AG04449 (cell line): ENCODE measurements around the gene FBXO8.
A peak's percentile ranks its signal among the peaks of the same experiment; 100 is the strongest.

Experiments used
- CTCF ChIA-PET: fragments of 350-600 bp; formaldehyde crosslinking; extraction: SDS; loops from one replicate; lab custom pipeline; 2021; ENCODE audit warnings: antibody characterized with exemption; lab: Yijun Ruan, JAX
- POLR2A ChIA-PET: fragments of 400-600, 350-600 bp; formaldehyde crosslinking; extraction: SDS; loops from one replicate; lab custom pipeline; 2020; ENCODE audit warnings: antibody characterized with exemption, inconsistent platforms; lab: Yijun Ruan, JAX
- DNase-seq: peaks from one replicate; pipeline ENCODE4 v3.0.0-alpha.2; 2010; ENCODE audit warnings: low read depth, low spot score
- H3K4me3 ChIP-seq: 2 replicates; pipeline ENCODE4 v1.5.1; 2011; ENCODE audit warnings: low read depth, mild to moderate bottlenecking, control low read depth, low read length
- CTCF ChIP-seq: IDR thresholded peaks from one replicate; pipeline ENCODE4 v1.5.1; 2011; ENCODE audit warnings: mild to moderate bottlenecking, moderate library complexity, low read length, control low read depth, inconsistent platforms; ENCODE audit not compliant: insufficient read depth; ENCODE audit errors: missing control alignments

FBXO8 gene

GRCh38 chr4:174283507-174284471 is at the start of gene FBXO8, which contains the start of gene CEP44:
Gene FBXO8, minus strand, starts transcription at chr4:174283667. Its CDS starts 20,575 bp downstream, at chr4:174263092.
Gene CEP44, plus strand, starts transcription at chr4:174283911. Its CDS starts 15,211 bp downstream, at chr4:174299122.
- no peak for TF ChIP-seq CTCF
- ChIA-PET CTCF (no interaction called here), POLR2A (no interaction called here)
- DNase-seq, result peak; percentile 5
- H3K4me3 ChIP-seq, result peak within 1 kb of the TSS; percentile 91

- DNase-seq, result no peak
These were observed 49.5 kb upstream of the FBXO8 start for GRCh38 chr4:174332741-174333493.

GRCh38 chr4:174324725-174325124 is 41.3 kb upstream of the FBXO8 start:
- POLR2A ChIA-PET, result no interaction called here
- H3K4me3 ChIP-seq, result no peak overlapping the region
- CTCF ChIA-PET, result interaction anchor here (1.5 kb wide), 1 partner anchor 103 kb away, joined by 3 read pairs; no protein-coding TSS in a partner anchor
- TF ChIP-seq CTCF, result no peak
- DNase-seq, result no peak

More at GRCh38 chr4:174332741-174333493, 49.5 kb upstream of the FBXO8 start:
- TF ChIP-seq CTCF, result no peak
- no peak overlapping the region for H3K4me3 ChIP-seq
- POLR2A ChIA-PET, result no interaction called here
- CTCF ChIA-PET, result no interaction called here

- H3K4me3 ChIP-seq, result no peak overlapping the region
- ChIA-PET CTCF (interaction anchor here (1.5 kb wide), 1 partner anchor 103 kb away, joined by 3 read pairs; no protein-coding TSS in a partner anchor), POLR2A (no interaction called here)
- no peak for TF ChIP-seq CTCF
- DNase-seq, result no peak
These were observed 40.8 kb upstream of the FBXO8 start for GRCh38 chr4:174324236-174324635.

- TF ChIP-seq CTCF, result no peak
- no peak for DNase-seq
These were observed 37.2 kb upstream of the FBXO8 start for GRCh38 chr4:174320494-174321199.

More at GRCh38 chr4:174320494-174321199, 37.2 kb upstream of the FBXO8 start:
- no peak overlapping the region for H3K4me3 ChIP-seq
- CTCF ChIA-PET, result interaction anchor here (0.9 to 5.2 kb wide), 6 partner anchors 9 to 811 kb away, joined by 3 to 61 read pairs (median 4); no protein-coding TSS in a partner anchor
- POLR2A ChIA-PET, result no interaction called here
